K562 (cell line): ENCODE data around the gene INHBC. TPM values are rescaled to one million over a fixed set of nuclear protein-coding genes. Genes with fewer than 3 reads are reported as not detected.

Experiments used
- ADNP ChIP-seq: fragments of 200-800 bp; sonication (Bioruptor generic); IDR thresholded peaks from 2 replicates; pipeline ENCODE4 v1.6.1; 2016; ENCODE audit warnings: missing genetic modification characterization, missing compliant biosample characterization
- BCL6 ChIP-seq: fragments of 250-450 bp; sonication (Bioruptor Pico); IDR thresholded peaks from 2 replicates; pipeline ENCODE4 v1.4.0; 2020
- CC2D1A ChIP-seq: fragments of 450-650 bp; IDR thresholded peaks from 2 replicates; pipeline ENCODE4 v1.6.1; 2017; ENCODE audit warnings: mild to moderate bottlenecking
- CGGBP1 ChIP-seq: fragments of 250-450 bp; sonication (Bioruptor Pico); IDR thresholded peaks from 2 replicates; pipeline ENCODE4 v1.9.0; 2021; ENCODE audit warnings: mild to moderate bottlenecking
- CREM ChIP-seq: IDR thresholded peaks from 2 replicates; pipeline ENCODE4 v1.6.1; 2014; ENCODE audit warnings: antibody characterized with exemption, low read depth
- EGR1 ChIP-seq: fragments of 450-650 bp; conservative IDR thresholded peaks from 2 replicates; pipeline ENCODE4 v1.6.1; 2017; ENCODE audit warnings: mild to moderate bottlenecking
- ELF4 ChIP-seq: fragments of 450-650 bp; formaldehyde crosslinking; IDR thresholded peaks from 2 replicates; pipeline ENCODE4 v1.4.0; 2022; ENCODE audit warnings: missing genetic modification characterization
- FIP1L1 ChIP-seq: fragments of 200-400 bp; formaldehyde crosslinking; IDR thresholded peaks from 2 replicates; pipeline ENCODE4 v1.6.1; 2018; ENCODE audit warnings: mild to moderate bottlenecking, low read depth, low read length; ENCODE audit not compliant: poor library complexity, severe bottlenecking
- GTF2F1 ChIP-seq: IDR thresholded peaks from 2 replicates; pipeline ENCODE4 v1.6.1; 2011; ENCODE audit warnings: low read depth, low read length, improper control_type of control experiment
- HNRNPL ChIP-seq: fragments of 200-400 bp; formaldehyde crosslinking; IDR thresholded peaks from 2 replicates; pipeline ENCODE4 v1.6.1; 2017; ENCODE audit warnings: low read depth, mild to moderate bottlenecking, low read length
- ILK ChIP-seq: fragments of 450-650 bp; IDR thresholded peaks from 2 replicates; pipeline ENCODE4 v1.6.1; 2016; ENCODE audit warnings: missing genetic modification characterization, low read depth, mild to moderate bottlenecking, missing compliant biosample characterization, moderate library complexity, borderline replicate concordance
- JUN ChIP-seq, 2 experiments: sonication (generic) in 1 of 2; formaldehyde crosslinking in 1 of 2; IDR thresholded peaks; 2 replicates each; pipeline versions ENCODE4 v1.6.1 to v1.8.0; 2012 to 2022; ENCODE audit warnings: borderline replicate concordance in 2 of 2, mild to moderate bottlenecking in 2 of 2, improper control_type of control experiment in 1 of 2, low read depth in 1 of 2, low read length in 1 of 2, missing genetic modification reagents in 1 of 2
- JUND ChIP-seq, 2 experiments: IDR thresholded peaks; 2 replicates in 1 of 2; 3 replicates in 1 of 2; pipeline ENCODE4 v1.6.1; 2011; ENCODE audit warnings: borderline replicate concordance in 2 of 2, low read depth in 2 of 2, low read length in 2 of 2, improper control_type of control experiment in 1 of 2, missing biosample characterization in 1 of 2, missing genetic modification characterization in 1 of 2, missing genetic modification reagents in 1 of 2
- L3MBTL2 ChIP-seq: fragments of 450-650 bp; IDR thresholded peaks from 2 replicates; pipeline ENCODE4 v1.6.1; 2016; ENCODE audit warnings: mild to moderate bottlenecking, moderate library complexity
- MAZ ChIP-seq, 2 experiments: fragments of 450-650 bp in 1 of 2; sonication (generic) in 1 of 2; formaldehyde crosslinking; IDR thresholded peaks in 1 of 2; conservative IDR thresholded peaks in 1 of 2; 2 replicates each; pipeline versions ENCODE4 v1.4.0 to v1.5.0; 2020; ENCODE audit warnings: mild to moderate bottlenecking in 1 of 2, missing genetic modification reagents in 1 of 2
- MTF1 ChIP-seq: fragments of 250-450 bp; sonication (Bioruptor Pico); IDR thresholded peaks from 2 replicates; pipeline ENCODE4 v1.9.0; 2021; ENCODE audit warnings: moderate library complexity, mild to moderate bottlenecking, inconsistent platforms, borderline replicate concordance
- PCBP1 ChIP-seq: fragments of 200-400 bp; formaldehyde crosslinking; IDR thresholded peaks from 2 replicates; pipeline ENCODE4 v1.6.1; 2018; ENCODE audit warnings: mild to moderate bottlenecking, low read depth, low read length; ENCODE audit not compliant: poor library complexity, severe bottlenecking
- PCBP2 ChIP-seq: fragments of 200-400 bp; formaldehyde crosslinking; IDR thresholded peaks from 2 replicates; pipeline ENCODE4 v1.6.1; 2018; ENCODE audit warnings: low read length, low read depth, mild to moderate bottlenecking, moderate library complexity; ENCODE audit not compliant: poor library complexity, severe bottlenecking
- RAD21 ChIP-seq, 2 experiments: fragments of 250-450 bp in 1 of 2; fragments of 450-650 bp in 1 of 2; sonication (Bioruptor Pico) in 1 of 2; formaldehyde crosslinking in 1 of 2; IDR thresholded peaks in 1 of 2; conservative IDR thresholded peaks in 1 of 2; 2 replicates each; pipeline versions ENCODE4 v1.4.0 to v1.8.0; 2020 to 2022; ENCODE audit warnings: mild to moderate bottlenecking in 2 of 2, moderate library complexity in 1 of 2
- RBM17 ChIP-seq: fragments of 200-400 bp; formaldehyde crosslinking; IDR thresholded peaks from 2 replicates; pipeline ENCODE4 v1.6.1; 2017; ENCODE audit warnings: low read depth, mild to moderate bottlenecking, low read length, borderline replicate concordance
- SNRNP70 ChIP-seq: fragments of 200-400 bp; formaldehyde crosslinking; optimal IDR thresholded peaks from 2 replicates; pipeline ENCODE3; 2017; ENCODE audit warnings: low read depth, low read length
- SRSF3 ChIP-seq: fragments of 200-400 bp; formaldehyde crosslinking; IDR thresholded peaks from 2 replicates; pipeline ENCODE4 v1.6.1; 2016; ENCODE audit warnings: mild to moderate bottlenecking, low read length, moderate library complexity; ENCODE audit not compliant: insufficient read depth
- THRB ChIP-seq: fragments of 450-650 bp; formaldehyde crosslinking; conservative IDR thresholded peaks from 2 replicates; pipeline ENCODE4 v1.4.0; 2022; ENCODE audit warnings: mild to moderate bottlenecking, missing genetic modification characterization
- XRCC5 ChIP-seq: fragments of 200-400 bp; formaldehyde crosslinking; IDR thresholded peaks from 2 replicates; pipeline ENCODE4 v1.6.1; 2017; ENCODE audit warnings: low read depth, mild to moderate bottlenecking, low read length
- ZBTB1 ChIP-seq: sonication (generic); formaldehyde crosslinking; IDR thresholded peaks from 2 replicates; pipeline ENCODE4 v1.8.1; 2023; ENCODE audit warnings: missing genetic modification reagents, low read depth, mild to moderate bottlenecking, borderline replicate concordance
- ZNF586 ChIP-seq: fragments of 450-650 bp; formaldehyde crosslinking; conservative IDR thresholded peaks from 2 replicates; pipeline ENCODE4 v1.4.0; 2020; ENCODE audit warnings: mild to moderate bottlenecking, moderate library complexity
- ZNF699 ChIP-seq: fragments of 250-450 bp; sonication (Bioruptor Pico); IDR thresholded peaks from 2 replicates; pipeline ENCODE4 v1.8.0; 2021; ENCODE audit warnings: mild to moderate bottlenecking, moderate library complexity; ENCODE audit not compliant: insufficient replicate concordance
- polyA plus RNA-seq, 8 experiments: library from polyadenylated mRNA; depleted of rRNA in 4 of 8; stranded (reverse) in 5 of 8; unstranded in 3 of 8; fragments of >200 nt; fragmentation: Nextera tagmentation in 2 of 8; fragmentation: Illumina TruSeq in 1 of 8; extraction: Ambion mirVana in 2 of 8; extraction: Trizol in 1 of 8; gene quantifications; 2 replicates each; pipeline versions ENCODE4 v1.2.1 to v1.2.3, GENCODE V29; 2011 to 2014; ENCODE audit warnings: inconsistent platforms in 1 of 8, missing spikeins in 1 of 8
- total RNA-seq, 7 experiments: library from RNA; depleted of rRNA in 6 of 7; stranded (reverse); fragments of >200 nt in 6 of 7; fragmentation: Illumina TruSeq in 2 of 7; extraction: Trizol in 2 of 7; gene quantifications; 2 replicates each; pipeline versions ENCODE4 v1.2.1 to v1.2.3, GENCODE V29; 2011 to 2021; ENCODE audit warnings: low replicate concordance in 1 of 7

The INHBC gene
- total and polyA plus RNA-seq, 9 of the 15 experiments (the other 6 are each of a cell fraction or from before 2014, with no cell fraction given): 0.07 to 0.24 (median 0.15) TPM; not detected in 4

- no peak for TF ChIP-seq RBM17
- no peak for TF ChIP-seq GTF2F1
- no peak for TF ChIP-seq EGR1
- TF ChIP-seq ZNF586: no peak
- no peak for TF ChIP-seq PCBP1
- TF ChIP-seq ILK (tag): no peak
- no peak for TF ChIP-seq SNRNP70
- TF ChIP-seq JUND (IDR thresholded peaks at IDR 0.05; ENCODE audit: borderline replicate concordance, low read depth, low read length): no peak
- TF ChIP-seq JUND (tag; IDR thresholded peaks at IDR 0.05; ENCODE audit: borderline replicate concordance, low read depth, low read length): peak; percentile 35; the same call in 1 of the 3 replicates
- no peak for TF ChIP-seq SRSF3
- no peak for TF ChIP-seq HNRNPL
- no peak for TF ChIP-seq BCL6 (CRISPR knock-in tag)
- peak; percentile 96 to 98 for TF ChIP-seq RAD21 (CRISPR knock-in tag; conservative IDR thresholded peaks at IDR 0.05 in 1 of 2, IDR thresholded peaks at IDR 0.05 in 1 of 2)
- TF ChIP-seq THRB: no peak
- TF ChIP-seq ZBTB1 (CRISPR knock-in tag): no peak
- peak in 1 of 2 experiments; percentile 69; a peak in 2 of 4 replicates for TF ChIP-seq MAZ (CRISPR knock-in tag; conservative IDR thresholded peaks at IDR 0.05 in 1 of 2, IDR thresholded peaks at IDR 0.05 in 1 of 2)
- no peak for TF ChIP-seq CGGBP1 (CRISPR knock-in tag)
- no peak for TF ChIP-seq MTF1 (CRISPR knock-in tag)
- TF ChIP-seq JUN (IDR thresholded peaks at IDR 0.05; ENCODE audit: borderline replicate concordance, low read depth, low read length): 0 out of 2 replicates have a peak, but pooled peaks have one; percentile 8
- TF ChIP-seq JUN (CRISPR knock-in tag; IDR thresholded peaks at IDR 0.05; ENCODE audit: borderline replicate concordance): no peak
- no peak for TF ChIP-seq FIP1L1
- TF ChIP-seq ZNF699: no peak
- TF ChIP-seq XRCC5: peak; percentile 65; the same call in 1 of the 2 replicates
- no peak for TF ChIP-seq PCBP2
- peak; percentile 73 for TF ChIP-seq L3MBTL2
- no peak for TF ChIP-seq ELF4 (CRISPR knock-in tag)
- no peak for TF ChIP-seq ADNP (tag)
- TF ChIP-seq CC2D1A: peak; percentile 88
- peak; percentile 64 for TF ChIP-seq CREM
These were observed 18.4 kb downstream of the INHBC start (continued) for GRCh38 chr12:57452937-57453509.
